GM21360 (cell line): ENCODE results near the gene PRDX2.

Source experiments
- ATAC-seq: cut with Tn5 transposase; IDR thresholded peaks from one replicate; pipeline ENCODE4 v1.9.1; 2021; ENCODE audit warnings: mild to moderate bottlenecking, moderate library complexity; ENCODE audit not compliant: unreplicated experiment

PRDX2 gene

DNA sequence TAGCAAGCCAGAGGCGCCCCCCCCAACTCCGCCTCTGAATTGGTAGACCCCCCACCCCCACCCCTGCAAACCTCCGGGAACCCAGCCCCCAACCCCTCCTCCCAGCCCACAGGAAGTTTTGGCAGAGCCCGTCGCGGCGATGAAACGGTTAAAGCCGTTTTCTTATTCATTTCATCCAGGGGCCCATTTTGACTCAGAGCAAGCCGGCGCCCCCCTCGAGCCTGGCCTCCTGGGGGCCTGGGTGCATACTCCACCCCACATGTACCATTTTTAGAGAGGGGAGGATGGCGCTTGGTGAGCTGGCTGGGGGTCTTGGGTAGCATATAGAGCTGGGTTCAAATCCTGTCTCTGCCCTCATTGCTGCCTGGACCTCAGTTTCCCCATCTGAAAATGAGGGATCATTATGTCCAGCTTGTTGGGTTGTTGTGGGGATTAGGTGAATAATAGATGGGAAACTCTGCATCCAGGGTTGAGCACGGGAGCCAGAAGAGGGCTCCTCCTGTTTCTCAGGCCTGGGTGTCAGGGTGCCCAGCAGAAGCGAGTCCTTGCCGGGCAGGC lies 18.2 kb downstream of the PRDX2 start:
- ATAC-seq, result no peak

DNA sequence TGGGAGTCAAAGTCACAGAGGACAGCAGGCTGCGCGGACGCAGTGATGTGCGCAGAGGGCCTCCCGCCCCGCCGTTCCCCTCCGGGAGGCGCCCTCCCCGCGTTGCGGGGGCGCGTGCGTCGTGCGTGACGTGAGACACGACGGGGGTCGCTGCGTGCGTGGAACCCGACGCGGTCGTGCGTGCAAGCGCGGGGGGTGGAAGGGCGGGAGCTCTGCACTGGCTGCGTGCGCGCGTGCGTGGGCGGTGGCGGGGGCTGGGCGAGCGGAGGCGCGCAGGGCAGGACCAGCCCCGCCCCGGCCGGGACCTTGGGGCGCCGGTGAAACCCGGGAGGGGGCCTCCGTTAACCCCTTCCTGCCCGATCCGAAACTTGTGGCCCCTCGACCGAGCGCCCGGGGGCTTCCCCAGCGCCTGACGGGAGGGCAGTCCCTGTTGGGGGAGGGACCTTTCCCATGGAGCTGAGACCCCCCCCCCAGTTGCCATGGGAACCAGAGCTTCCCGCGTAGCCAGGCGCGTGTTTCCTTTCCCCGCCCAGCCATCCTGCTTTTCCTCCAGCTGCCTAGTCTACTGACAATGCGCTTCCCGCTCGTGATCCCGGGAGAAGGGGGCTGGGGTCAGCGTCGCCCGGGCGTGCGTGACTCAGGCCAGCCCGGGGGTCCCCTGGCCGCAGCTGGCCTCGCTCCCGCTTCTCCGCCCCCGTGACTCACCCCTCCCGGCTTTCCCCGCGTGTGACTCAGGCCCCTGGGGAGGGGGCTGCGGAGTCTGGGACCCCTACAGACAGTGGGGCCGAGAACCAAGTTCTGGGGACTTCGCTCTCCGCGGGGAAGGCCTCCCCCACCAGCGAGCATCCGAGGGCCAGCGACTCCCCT lies 18.9 kb downstream of the PRDX2 start:
- ATAC-seq, result no peak

DNA sequence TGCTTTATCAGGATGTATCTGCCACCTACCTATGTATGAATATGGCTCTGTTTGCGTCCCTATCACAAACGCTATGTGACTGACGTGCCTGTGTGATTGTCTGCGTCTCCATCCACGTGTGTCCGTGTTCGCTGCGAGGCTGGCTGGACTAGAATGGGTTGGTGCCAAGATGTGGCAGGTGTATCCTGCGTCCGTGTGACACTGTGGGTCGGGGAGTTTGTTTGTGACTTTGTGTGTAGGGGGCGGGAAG lies 19.5 kb downstream of the PRDX2 start:
- ATAC-seq, result no peak

DNA sequence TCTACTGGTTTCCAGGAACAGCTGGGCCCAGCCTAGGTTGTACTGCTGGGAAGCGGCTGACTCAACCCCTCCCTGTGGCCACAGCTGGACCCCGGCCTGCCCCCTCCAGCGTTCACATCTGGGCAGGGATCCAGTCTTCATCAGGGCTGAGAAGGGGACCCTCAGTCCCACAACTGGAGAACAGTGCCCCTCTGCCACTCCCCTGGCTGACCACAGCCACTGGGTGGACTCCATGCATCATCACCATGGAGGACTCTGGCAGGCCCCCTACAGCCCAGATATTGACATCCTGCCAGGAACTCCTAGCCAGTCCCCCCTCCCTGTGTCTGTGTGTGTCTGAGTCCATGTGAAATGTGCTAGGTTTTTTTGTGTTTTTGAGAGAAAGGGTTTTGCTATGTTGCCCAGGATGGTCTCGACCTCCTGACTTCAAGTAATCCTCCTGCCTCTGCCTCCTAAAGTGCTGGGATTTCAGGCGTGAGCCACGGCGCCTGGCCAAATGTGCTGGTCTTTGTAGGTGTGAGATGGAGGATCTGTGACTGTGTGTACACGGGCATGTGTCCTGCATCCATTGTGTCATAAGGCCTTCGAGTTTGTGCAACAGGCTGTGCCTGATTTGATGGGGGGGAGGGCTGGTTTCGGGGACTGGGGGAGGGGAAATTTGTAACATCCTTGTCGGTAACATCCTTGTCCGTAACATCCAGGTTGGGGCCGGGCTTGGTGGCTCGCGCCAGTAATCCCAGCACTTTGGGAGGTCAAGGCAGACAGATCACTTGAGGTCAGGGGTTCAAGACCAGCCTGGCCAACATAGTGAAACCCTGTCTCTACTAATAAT lies 22.2 kb downstream of the PRDX2 start:
- ATAC-seq, result no peak

DNA sequence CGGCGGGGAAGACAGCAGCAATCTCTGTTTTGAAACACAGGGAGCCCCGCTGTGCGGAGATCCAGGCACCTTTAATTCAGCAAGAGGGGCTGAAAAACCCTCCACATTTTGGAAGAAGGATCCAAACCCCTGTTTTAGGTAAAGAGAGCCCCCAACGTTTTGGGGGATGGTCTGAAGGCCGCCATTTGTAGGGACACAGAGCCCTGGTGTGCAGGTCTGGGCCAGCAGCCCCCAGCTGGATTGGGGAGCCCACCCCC lies 22.8 kb downstream of the PRDX2 start:
- no peak for ATAC-seq

DNA sequence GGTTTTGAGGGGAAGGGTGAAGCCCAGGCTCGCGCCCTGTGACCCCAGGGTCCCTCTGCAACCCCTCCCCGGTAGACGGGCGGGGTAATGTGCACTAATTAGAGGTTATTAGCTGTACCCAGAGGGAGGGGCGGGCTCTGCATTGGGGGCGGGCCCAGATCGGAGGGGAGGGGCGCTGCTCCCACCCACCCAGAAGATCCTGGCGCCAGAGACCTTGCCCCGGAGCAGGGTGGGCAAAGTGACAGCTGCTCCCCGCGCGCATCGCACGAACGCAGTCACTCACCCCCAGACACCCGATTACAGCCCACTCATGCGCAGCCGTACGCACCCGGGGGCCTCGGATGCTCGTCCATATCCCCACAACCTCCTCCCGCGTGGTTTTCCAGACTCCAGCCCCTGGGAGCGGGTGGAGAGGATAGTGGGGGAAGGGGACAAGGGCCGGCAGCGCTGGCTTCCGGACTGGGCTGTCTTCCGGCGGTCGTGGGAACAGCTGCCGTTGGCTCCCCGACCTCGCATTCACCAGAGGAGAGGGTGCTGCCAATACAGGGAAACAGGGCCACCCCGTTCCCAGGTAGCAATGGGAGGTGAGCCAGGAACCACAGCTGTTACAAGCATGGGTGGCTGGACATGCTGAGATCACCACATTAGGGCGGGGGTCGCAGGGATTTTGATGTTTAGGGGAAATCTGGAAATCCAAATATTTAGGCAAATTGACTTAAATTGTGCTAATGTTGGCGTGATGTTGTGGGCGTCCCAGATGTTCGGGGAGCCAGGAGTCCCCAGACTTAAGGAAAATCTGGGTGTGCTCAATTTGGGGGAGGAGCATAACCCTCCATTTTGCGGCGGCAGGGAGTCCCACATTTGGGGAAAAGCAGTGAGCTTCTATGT lies 23.3 kb downstream of the PRDX2 start:
- no peak for ATAC-seq

DNA sequence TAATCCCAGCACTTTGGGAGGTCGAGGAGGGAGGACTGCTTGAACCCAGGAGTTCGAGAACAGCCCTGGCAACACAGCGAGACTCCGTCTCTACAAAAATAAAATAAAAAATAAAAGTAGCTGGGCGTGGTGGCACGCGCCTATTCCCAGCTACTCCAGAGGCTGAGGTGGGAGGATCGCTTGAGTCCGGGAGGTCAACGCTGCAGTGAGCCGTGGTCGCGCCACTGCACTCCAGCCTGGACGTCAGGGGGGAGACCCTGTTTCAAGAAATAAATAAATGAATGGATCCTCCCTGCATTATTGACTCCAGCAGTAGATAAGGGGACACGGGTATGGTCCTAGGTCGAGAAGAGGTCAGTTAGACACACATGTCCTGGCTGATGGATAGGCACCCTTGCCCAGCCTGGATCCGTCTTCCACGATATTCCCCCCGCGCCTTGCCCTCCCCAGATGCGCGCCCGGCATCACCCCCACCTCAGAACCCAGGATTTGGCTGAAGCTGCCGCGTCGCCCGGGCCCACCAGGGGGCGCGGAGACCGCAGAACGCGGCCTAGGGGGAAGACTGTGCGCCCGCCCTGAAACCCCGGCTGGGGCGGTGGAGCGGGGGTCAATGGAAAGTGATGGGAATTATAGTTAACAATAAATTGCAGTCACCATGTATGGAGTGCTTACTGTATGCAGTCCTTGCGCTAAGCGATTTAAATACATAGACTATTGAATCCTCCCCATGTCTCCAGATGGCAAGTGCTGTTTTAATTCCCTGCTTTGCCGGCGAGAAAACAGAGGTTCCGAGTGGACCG lies 24.2 kb downstream of the PRDX2 start:
- no peak for ATAC-seq

DNA sequence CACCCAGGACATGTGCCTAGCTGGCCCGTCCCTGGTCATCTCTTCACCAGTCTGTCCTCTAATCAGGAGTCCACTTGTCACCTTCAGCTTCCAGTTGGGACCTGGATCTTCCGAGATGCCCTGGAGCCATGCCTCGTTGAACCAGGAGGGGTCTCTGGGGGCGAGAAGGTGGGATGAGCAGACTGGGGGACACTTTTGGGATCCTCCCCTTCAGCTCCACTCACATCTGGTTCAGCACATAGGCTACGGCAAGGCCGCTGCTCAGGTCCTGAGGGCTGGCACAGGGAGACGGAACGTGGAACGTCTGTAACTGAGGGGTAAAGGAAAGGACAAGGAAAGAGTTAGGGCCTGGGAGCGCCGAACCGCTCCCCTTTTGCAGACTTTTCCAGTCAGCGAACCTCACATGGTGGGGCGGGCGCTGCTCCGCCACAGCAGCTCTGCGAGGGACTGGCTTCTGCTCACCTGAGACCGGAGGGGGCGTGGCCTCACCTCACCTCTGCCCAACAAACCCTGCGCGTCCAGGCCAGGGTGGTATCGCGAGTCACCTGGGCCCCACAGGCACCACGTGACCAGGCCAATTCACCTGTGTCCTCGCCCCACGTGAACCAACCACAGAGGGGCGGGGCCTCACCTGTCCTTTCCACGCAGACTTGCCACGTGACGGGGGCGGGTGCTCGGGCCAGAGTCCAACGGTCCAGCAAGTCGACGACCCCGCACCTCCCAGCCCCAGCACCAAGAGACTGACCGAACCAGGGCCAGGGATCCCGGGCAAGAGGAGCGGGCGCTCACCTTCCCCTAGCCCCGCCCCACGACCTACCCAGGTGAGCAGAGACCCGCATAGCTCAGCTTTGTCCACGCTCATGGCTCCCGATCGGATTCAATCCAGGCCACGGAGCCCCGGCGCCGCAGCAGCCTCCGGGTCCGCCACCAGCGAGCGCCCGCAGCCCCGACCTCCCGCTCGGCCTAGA lies 26.7 kb downstream of the PRDX2 start, which contains the start of gene HOOK2:
Gene HOOK2 (minus strand): TSS at position 965 of the 968 bp plus-strand sequence. CDS start 103 bp downstream, at position 862.
- ATAC-seq, result no peak

DNA sequence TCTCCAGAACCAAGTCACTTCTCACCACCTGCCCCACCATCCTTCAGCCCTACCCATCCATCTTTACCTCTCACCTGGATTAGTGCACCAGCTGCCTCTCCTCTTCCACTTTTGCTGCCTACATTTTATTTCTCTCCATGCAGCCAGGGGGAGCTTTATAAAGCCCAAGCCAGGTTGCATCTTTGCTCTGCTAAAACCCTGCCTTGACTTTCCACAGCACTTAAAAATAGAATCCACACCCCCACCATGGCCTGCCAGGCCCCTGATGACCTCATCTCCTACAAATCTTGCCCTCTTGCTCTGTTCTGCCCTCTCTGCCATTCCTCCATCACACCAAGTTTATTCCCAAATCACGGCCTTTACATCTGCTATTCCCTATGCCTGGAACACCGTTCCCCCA lies 28.0 kb downstream of the PRDX2 start:
- ATAC-seq, result no peak

DNA sequence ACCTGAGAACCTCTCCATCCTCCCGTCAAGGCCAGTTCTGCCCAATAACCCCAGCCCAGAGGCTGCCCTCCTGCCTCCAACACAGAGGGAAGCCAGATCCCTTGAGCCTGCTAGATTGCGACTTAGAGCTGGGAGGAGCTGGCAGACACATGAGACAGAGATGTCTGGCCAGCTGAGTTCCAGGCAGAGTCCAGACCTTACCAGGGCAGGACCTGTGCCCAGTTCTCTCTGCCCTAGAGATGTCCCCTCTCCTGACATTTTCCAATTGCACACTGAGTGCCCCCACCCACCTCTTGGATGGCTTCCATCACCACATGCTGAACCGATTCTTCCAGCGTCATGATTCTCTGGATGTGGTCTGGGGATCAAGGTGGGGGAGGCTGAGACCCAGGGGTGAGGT lies 29.3 kb downstream of the PRDX2 start:
- ATAC-seq, result no peak

DNA sequence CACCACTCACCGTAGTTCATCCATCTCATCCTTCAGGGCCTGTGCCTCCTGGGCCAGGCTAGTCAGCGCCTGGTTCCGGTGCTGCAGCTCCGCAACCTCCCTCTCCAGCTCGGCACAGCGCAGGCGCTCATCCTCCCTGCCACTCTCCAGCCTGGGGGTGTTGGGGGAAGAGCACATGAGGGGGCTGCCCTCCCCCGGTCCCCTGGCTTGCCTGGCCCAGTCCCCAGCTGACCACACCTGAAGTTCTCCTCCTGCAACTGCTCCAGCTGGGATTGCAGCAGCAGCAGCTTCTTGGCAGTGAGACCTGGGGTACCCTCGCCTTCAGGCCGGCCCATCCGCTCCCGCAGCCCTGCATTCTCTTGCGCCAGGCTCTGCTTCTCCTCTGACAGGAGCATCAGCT lies 30.7 kb downstream of the PRDX2 start:
- no peak for ATAC-seq

DNA sequence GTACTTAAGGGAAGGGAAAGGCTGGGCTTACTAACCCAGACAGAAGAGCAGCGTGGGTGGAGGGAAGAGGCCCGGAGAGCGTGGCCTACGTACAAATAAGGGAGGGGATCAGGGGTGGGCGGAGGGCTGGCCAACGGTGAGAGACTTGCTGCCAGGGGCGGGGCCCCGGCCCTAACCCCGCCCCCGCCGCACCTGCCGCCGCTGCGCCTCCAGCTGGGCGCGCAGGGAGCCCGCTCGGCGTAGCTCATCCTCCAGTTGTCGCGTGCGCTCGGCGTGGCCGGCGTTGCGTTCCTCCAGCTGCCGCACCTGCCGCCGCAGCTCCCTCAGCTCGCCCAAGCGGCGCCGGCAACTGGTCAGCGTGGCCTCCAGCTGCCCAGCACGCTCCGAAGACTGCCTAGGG lies 31.9 kb downstream of the PRDX2 start:
- ATAC-seq, result peak; percentile 47

DNA sequence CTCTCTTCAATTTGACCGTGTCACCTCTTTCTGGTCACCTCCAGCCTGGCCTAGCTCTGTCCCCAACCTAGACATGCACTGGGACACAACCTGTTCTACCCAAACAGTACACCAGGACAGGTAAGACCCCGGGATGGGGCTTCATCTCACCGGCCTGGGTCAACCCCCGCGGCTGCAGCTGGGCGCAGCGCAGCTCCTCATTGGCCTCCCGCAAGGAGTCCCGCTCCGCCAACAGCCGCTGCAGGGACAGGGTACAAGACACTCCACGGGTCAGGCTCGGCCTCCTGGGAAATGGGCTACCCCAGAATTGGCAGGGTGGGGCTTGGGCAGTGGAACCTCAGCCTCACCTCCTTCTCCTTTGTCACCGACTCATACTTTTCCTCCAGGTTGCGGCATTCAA lies 33.9 kb downstream of the PRDX2 start:
- no peak for ATAC-seq

DNA sequence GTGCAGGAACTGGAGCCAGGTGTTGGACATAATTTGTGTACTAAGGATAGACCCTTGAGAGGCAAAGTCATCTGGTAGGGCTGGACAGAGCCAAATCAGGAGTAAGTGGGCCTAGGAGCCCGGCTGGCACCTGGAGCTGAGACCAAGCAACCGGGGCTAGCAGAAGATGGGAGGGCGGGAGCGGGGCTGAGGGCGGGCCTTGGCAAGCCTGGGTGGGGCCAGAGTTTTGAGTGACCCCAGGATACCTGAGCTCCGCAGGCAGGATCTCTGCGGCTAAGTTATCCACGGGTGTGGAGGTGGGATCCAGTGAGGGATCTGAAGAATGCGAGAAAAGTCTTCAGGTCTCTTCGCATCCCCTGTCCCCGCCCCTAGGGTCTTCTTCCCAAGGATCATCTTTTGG lies 34.5 kb downstream of the PRDX2 start:
- no peak for ATAC-seq

DNA sequence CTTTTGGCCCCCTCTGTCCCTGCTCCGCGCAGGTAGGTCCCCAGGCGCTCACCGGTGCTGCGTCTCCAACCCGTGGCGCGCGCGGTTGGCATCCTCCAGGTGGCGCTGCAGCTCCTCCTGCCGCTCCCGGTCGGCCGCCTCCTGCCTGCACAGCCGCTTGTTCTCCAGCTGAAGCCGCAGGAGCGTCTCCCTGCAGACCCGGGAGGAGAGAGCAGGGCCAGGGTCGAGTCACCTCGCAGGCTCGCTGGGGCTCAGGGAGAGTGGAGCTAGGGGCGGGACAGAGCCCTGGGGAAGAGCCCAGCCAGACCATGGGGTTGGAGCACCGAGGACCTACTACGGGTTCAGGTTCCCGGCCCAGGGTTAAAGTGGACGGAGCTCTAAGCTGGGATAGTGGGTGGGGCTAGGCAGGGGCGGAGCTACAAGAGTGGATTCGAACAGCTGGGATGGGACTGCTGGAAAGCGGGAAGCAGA lies 35.5 kb downstream of the PRDX2 start:
- ATAC-seq, result no peak

DNA sequence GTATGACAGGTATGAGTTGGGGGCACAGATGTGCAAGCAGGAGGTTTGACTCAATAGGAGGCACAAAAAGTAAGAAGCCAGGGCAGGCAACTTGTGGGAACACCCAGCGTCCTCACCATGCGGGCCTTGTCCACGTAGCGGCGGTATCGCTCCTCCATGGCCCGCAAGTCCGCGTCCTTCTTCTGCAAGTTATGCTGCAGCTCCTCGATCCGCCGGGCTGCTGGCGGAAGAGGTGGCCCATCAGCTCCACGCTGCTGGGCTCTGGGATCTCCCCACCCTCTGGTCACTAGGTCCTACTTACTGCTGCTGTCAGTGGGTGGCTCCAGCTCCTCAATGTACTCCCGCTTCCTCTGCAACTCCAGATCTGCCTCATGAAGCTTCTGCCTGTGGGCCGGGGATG lies 36.9 kb downstream of the PRDX2 start:
- ATAC-seq, result no peak

DNA sequence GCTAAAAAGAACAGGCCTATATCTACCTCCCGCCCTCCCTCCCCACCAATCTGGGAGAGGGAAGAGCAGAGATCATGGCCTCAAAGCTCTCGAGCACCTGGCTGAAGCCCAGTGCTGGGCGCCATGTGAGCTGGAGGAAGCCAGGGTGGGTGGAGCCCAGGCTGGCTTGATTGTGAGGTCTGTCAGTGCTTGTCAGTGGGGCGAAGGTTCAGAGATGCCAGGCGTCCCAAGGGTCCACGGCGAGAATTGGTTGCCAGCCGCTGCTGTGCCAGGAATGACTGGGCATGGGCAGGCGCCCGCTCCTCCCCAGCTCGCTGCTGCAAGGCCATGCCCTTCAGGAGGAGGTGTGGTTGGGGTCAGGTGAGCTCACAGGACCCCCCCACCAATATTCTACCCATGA lies 38.5 kb downstream of the PRDX2 start:
- ATAC-seq, result no peak

DNA sequence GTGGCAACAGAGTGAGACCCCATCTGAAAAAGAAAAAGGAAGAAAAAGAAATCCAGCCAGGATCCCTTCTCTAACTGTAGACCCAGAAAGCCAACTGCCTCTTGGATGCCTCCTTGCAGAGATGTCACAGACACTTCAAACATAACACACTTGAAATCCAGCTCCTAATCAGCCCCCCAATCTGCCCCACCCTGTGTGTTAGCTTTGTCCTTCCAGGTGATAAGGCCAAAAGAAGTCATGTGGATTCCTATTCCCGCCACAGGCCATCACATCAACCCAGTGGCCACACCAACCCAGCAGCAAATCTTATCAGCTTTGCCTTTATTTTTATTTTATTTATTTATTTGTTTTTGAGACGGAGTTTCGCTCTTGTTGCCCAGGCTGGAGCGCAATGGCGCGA lies 41.9 kb downstream of the PRDX2 start:
- no peak for ATAC-seq

DNA sequence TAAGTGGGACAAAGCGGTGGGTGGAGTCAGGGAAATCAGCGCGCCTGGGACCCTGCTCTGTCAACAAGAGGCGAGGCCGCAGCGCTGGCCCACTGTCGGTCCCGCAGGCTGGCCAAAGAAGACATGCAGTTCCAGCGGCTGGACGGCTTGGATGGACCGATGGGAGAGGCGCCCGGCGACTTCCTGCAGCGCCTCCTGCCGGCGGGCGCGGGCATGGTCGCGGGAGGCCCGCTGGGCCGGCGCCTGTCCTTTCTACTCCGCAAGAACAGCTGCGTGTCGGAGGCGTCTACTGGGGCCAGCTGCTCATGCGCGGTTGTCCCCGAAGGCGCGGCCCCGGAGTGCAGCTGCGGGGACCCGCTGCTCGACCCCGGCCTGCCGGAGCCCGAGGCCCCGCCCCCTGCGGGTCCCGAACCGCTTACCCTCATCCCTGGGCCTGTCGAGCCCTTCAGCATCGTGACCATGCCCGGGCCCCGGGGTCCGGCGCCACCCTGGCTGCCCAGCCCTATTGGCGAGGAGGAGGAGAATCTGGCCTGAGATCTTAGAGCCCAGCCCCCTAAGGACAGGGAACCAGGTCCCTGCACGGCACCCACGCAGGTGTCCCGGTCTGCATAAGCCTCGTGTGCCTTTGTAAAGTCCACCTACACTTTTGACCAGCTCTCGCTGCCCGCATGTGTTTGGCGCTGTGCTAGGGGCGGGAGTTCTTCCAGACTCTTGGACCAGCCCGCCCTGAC lies 43.9 kb downstream of the PRDX2 start:
- no peak for ATAC-seq
